T-cell (primary cell): Measurements from ENCODE around the gene FOXP1. TPM values are rescaled to one million over a fixed set of nuclear protein-coding genes. Genes with fewer than 3 reads are reported as not detected.
"Not testable (repeated sequence)": the region's sequence is repeated elsewhere in the genome, so short reads cannot be mapped to it uniquely, and the experiment has no call there.

Source experiments
- ATAC-seq, 4 experiments: fragments of 200-7000 bp in 3 of 4; fragments of 150-1000 bp in 1 of 4; cut with Tn5 transposase; replicated peaks in 1 of 4; 1 replicate in 3 of 4; 2 replicates in 1 of 4; pipeline ENCODE4 v1.10.0; 2021; ENCODE audit warnings: moderate library complexity in 3 of 4, mild to moderate bottlenecking in 2 of 4, moderate number of reproducible peaks in 1 of 4
- CTCF ChIA-PET, 2 donors: fragments of 300-600 bp; sonication (Branson Sonifier 250); formaldehyde crosslinking; loops; one replicate each; lab custom pipeline; 2022; ENCODE audit warnings: antibody characterized with exemption in 2 of 2; lab: Charles Lee
- POLR2A ChIA-PET, 2 donors: fragments of 300-600 bp; sonication (Branson Sonifier 250); formaldehyde crosslinking; loops; one replicate each; lab custom pipeline; 2022; ENCODE audit warnings: antibody characterized with exemption in 2 of 2; lab: Charles Lee
- DNase-seq, 35 experiments: peaks; one replicate each; pipeline versions ENCODE4 v3.0.0 to v3.0.0-alpha.2; 2013 to 2023
- H3K27ac ChIP-seq: one replicate; pipeline ENCODE4 v1.5.1; 2013; ENCODE audit warnings: low read length
- H3K27me3 ChIP-seq, 2 experiments: replicated peaks in 1 of 2; 1 replicate in 1 of 2; 2 replicates in 1 of 2; pipeline versions ENCODE4 v1.6.1 to v1.7.0; 2013; ENCODE audit warnings: low read length in 1 of 2, mixed read lengths in 1 of 2; ENCODE audit not compliant: control insufficient read depth in 2 of 2, insufficient read depth in 2 of 2; ENCODE audit errors: extremely low read depth in 1 of 2
- H3K36me3 ChIP-seq, 2 donors: 1 replicate in 1 of 2; 2 replicates in 1 of 2; pipeline versions ENCODE4 v1.6.1 to v1.7.0; 2013; ENCODE audit warnings: low read length in 1 of 2; ENCODE audit not compliant: control insufficient read depth in 2 of 2, insufficient read depth in 1 of 2; ENCODE audit errors: extremely low read depth in 1 of 2
- H3K4me1 ChIP-seq, 2 experiments: 1 replicate in 1 of 2; 2 replicates in 1 of 2; pipeline versions ENCODE4 v1.6.1 to v1.7.0; 2013; ENCODE audit warnings: low read length in 2 of 2, mixed read lengths in 1 of 2; ENCODE audit not compliant: insufficient read depth in 2 of 2, control insufficient read depth in 1 of 2; ENCODE audit errors: extremely low read depth in 1 of 2
- H3K4me3 ChIP-seq, 2 donors: 1 replicate in 1 of 2; 2 replicates in 1 of 2; pipeline versions ENCODE4 v1.5.1 to v1.7.0; 2013; ENCODE audit warnings: mild to moderate bottlenecking in 2 of 2, low read length in 1 of 2, moderate library complexity in 1 of 2; ENCODE audit not compliant: control insufficient read depth in 1 of 2; ENCODE audit errors: extremely low read depth in 1 of 2
- H3K9me3 ChIP-seq: 2 replicates; pipeline ENCODE4 v1.7.0; 2013
- H3K27ac Mint-ChIP-seq, 2 donors: one replicate each; pipeline ENCODE4 v1.8.0; 2020 to 2021; ENCODE audit warnings: mild to moderate bottlenecking in 2 of 2, mixed read lengths in 2 of 2
- H3K27me3 Mint-ChIP-seq, 2 donors: one replicate each; pipeline ENCODE4 v1.8.0; 2021 to 2022; ENCODE audit warnings: mixed read lengths in 2 of 2
- H3K36me3 Mint-ChIP-seq: one replicate; pipeline ENCODE4 v1.8.0; 2021; ENCODE audit warnings: mixed read lengths
- H3K4me1 Mint-ChIP-seq, 3 donors: one replicate each; pipeline ENCODE4 v1.8.0; 2020 to 2022; ENCODE audit warnings: mixed read lengths in 3 of 3, mild to moderate bottlenecking in 1 of 3
- H3K4me3 Mint-ChIP-seq, 3 donors: one replicate each; pipeline ENCODE4 v1.8.0; 2020 to 2022; ENCODE audit warnings: mild to moderate bottlenecking in 3 of 3, mixed read lengths in 3 of 3, moderate library complexity in 3 of 3
- H3K9me3 Mint-ChIP-seq, 3 donors: one replicate each; pipeline ENCODE4 v1.8.0; 2020 to 2022; ENCODE audit warnings: mixed read lengths in 3 of 3
- WGBS: methylation state at CpG from one replicate; pipeline ENCODE4 v1.1.5; 2013; ENCODE audit warnings: missing lambda C conversion rate; ENCODE audit not compliant: insufficient coverage; 5-methylcytosine and 5-hydroxymethylcytosine counted together
- total RNA-seq, 35 experiments: library from RNA in 6 of 35; stranded (reverse) in 6 of 35; fragments of 120-200 nt in 1 of 35; gene quantifications; one replicate each; pipeline versions ENCODE4 v1.2.1 to v1.2.4 and lab custom pipeline; 2013 to 2026

The FOXP1 gene
- total RNA-seq, 5 donors from 2014 or later (not counting 1 experiment from before 2014, with no cell fraction given) = 258 to 586 (median 290) TPM

DNA sequence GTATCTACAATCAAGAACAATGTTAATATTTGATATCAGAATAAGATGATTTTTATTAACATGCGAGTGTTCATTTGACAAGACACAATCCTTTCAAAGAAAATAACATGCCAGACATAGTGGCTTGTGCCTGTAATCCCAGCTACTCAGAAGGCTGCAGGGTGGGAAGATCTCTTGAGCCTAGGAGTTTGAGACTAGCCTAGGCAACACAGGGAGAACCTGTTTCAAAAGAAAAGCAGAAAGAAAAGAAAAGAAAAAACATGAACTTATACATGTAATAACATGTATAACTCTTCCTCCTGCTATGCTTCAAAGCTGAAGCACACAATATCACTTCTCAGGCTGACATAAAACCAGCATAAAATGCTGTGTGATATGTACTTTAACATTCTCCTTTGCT is 253.7 kb downstream of the FOXP1 start:
- Mint-ChIP-seq H3K9me3 (peaks cover 0 to 5% (median 3%) of the 10 kb centered on the region in 3 donors), H3K4me1 (peaks cover 23 to 54% (median 38%) of the 10 kb centered on the region in 3 donors), H3K36me3 (peaks cover 68% of the 10 kb centered on the region), H3K27me3 (no peaks in the 10 kb centered on the region), H3K27ac (no peak overlapping the region), H3K4me3 (no peak overlapping the region)
- H3K27me3 ChIP-seq = no peaks in the 10 kb centered on the region
- ATAC-seq (no peak), DNase-seq (no peak)
- H3K4me3 ChIP-seq = no peak overlapping the region
- CTCF ChIA-PET = no interaction called here
- no CpG with 5 or more reads among the region's 1 CpG for WGBS
- no peaks in the 10 kb centered on the region for H3K9me3 ChIP-seq
- H3K36me3 ChIP-seq = peaks cover 0 to 18% of the 10 kb centered on the region in 2 donors
- H3K27ac ChIP-seq = no peak overlapping the region
- H3K4me1 ChIP-seq = no peaks in the 10 kb centered on the region
- POLR2A ChIA-PET = interaction anchor here in 1 of 2 donors (0.6 kb wide), 1 partner anchor 17 kb away, joined by 7 read pairs; no protein-coding TSS in a partner anchor

DNA sequence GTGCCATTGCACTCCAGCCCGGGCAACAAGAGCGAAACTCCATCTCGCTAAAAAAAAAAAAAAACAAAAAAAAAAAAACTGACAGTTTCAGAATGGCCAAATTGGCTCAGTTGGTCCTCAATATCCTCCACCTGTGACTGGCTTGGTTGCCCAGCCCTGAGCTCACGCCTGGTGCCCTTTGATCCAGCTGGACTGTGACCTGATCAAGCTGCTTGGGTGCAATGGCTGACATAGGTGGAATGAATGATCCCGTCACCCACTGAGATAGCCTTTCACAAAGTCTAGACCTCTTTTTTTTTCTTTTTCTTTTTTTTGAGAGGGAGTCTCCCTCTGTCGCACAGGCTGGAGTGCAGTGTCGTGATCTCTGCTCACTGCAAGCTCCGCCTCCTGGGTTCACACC is 254.6 kb downstream of the FOXP1 start:
- CTCF ChIA-PET = interaction anchor here in 1 of 2 donors (0.6 kb wide), 1 partner anchor 25 kb away, joined by 3 read pairs; no protein-coding TSS in a partner anchor
- peaks cover 62% of the 10 kb centered on the region for H3K36me3 Mint-ChIP-seq

DNA sequence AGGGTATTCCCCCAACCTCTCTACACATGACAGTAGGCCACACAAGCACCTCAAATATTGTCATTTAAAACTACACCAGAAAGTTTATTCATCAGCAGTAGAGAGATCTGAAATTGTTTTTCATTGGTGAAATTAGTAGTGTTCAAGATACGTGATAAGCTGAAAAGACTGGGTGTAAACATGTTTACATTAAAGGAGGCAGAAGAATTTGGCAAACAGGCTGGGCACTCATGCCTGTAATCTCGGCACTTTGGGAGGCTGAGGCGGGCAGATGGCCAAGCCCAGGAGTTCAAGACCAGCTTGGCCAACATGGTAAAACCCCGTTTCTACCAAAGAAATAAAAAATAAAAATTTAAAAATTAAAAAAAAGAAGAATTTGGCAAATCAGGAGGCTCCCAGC is 255.6 kb downstream of the FOXP1 start:
- peaks cover 22 to 43% (median 29%) of the 10 kb centered on the region in 3 donors for H3K4me1 Mint-ChIP-seq
- Histone ChIP-seq H3K27ac (no peak overlapping the region), H3K36me3 (peaks cover 0 to 12% of the 10 kb centered on the region in 2 donors), H3K4me3 (no peak overlapping the region), H3K4me1 (no peaks in the 10 kb centered on the region), H3K27me3 (no peaks in the 10 kb centered on the region), H3K9me3 (no peaks in the 10 kb centered on the region)
- ChIA-PET CTCF (no interaction called here), POLR2A (interaction anchor here in 1 of 2 donors (0.7 kb wide), 1 partner anchor 54 kb away, joined by 6 read pairs; no protein-coding TSS in a partner anchor)
- no peak overlapping the region for H3K4me3 Mint-ChIP-seq
- H3K27ac Mint-ChIP-seq = no peak overlapping the region
- ATAC-seq (no peak), DNase-seq (no peak)
- peaks cover 58% of the 10 kb centered on the region for H3K36me3 Mint-ChIP-seq
- H3K27me3 Mint-ChIP-seq = no peaks in the 10 kb centered on the region
- H3K9me3 Mint-ChIP-seq = peaks cover 0 to 5% (median 3%) of the 10 kb centered on the region in 3 donors
- WGBS = 92% methylated on average over 2 of the region's 4 CpGs

More for the DNA sequence above, 254.6 kb downstream of the FOXP1 start:
- DNase-seq (no peak), ATAC-seq (no peak)
- Mint-ChIP-seq H3K9me3 (peaks cover 0 to 5% (median 3%) of the 10 kb centered on the region in 3 donors), H3K27me3 (no peaks in the 10 kb centered on the region), H3K4me1 (peaks cover 21 to 51% (median 35%) of the 10 kb centered on the region in 3 donors), H3K27ac (no peak overlapping the region), H3K4me3 (no peak overlapping the region)
- Histone ChIP-seq H3K4me3 (no peak overlapping the region), H3K27ac (no peak overlapping the region), H3K27me3 (no peaks in the 10 kb centered on the region), H3K36me3 (peaks cover 0 to 16% of the 10 kb centered on the region in 2 donors), H3K9me3 (no peaks in the 10 kb centered on the region), H3K4me1 (no peaks in the 10 kb centered on the region)
- 100% methylated on average over 3 of the region's 8 CpGs for WGBS
- POLR2A ChIA-PET = interaction anchor here in 1 of 2 donors (0.6 kb wide), 1 partner anchor 12 kb away, joined by 3 read pairs; no protein-coding TSS in a partner anchor

DNA sequence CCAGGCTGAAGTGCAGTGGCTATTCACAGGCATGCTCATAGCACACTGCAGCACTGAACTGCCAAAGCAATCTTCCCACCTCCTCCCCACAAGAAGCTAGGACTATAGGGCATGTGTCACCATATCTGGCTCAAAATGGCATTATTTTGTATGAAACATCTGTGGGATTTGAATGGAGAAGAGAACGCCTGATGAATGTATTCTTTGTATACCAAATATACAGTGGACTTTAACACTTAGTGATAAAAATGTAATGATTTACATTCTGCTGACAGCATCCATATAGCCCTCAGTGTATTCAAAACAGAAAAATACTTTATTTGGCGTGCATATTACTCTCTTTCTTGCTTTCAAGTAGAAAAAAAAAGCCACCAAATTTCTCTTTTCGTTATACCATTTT is 257.8 kb downstream of the FOXP1 start:
- peaks cover 0 to 5% of the 10 kb centered on the region in 2 donors for H3K36me3 ChIP-seq
- CTCF ChIA-PET = no interaction called here
- no CpG with 5 or more reads among the region's 3 CpGs for WGBS
- POLR2A ChIA-PET = interaction anchor here in 1 of 2 donors (0.5 to 0.7 kb wide), 2 partner anchors 28 to 1497 kb away, joined by 3 to 4 read pairs; no protein-coding TSS in a partner anchor
- Mint-ChIP-seq H3K9me3 (peaks cover 0 to 5% (median 3%) of the 10 kb centered on the region in 3 donors), H3K27me3 (no peaks in the 10 kb centered on the region), H3K4me1 (peaks cover 24 to 46% (median 27%) of the 10 kb centered on the region in 3 donors), H3K4me3 (no peak overlapping the region), H3K36me3 (peaks cover 52% of the 10 kb centered on the region), H3K27ac (no peak overlapping the region)
- no peak for ATAC-seq
- no peaks in the 10 kb centered on the region for H3K4me1 ChIP-seq
- DNase-seq = no peak
- no peak overlapping the region for H3K4me3 ChIP-seq
- H3K27ac ChIP-seq = no peak overlapping the region
- H3K9me3 ChIP-seq = no peaks in the 10 kb centered on the region
- H3K27me3 ChIP-seq = no peaks in the 10 kb centered on the region

DNA sequence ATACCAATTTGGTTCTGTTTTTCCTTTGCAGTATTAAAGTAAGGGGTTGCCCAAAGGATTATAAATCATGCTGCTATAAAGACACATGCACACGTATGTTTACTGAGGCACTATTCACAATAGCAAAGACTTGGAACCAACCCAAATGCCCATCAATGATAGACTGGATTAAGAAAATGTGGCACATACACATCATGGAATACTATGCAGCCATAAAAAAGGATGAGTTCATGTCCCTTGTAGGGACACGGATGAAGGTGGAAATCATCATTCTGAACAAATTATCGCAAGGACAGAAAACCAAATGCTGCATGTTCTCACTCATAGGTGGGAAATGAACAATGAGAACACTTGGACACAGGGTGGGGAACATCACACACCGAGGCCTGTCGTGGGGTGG is 259.3 kb downstream of the FOXP1 start:
- H3K27ac Mint-ChIP-seq, H3K4me3 Mint-ChIP-seq, H3K4me1 ChIP-seq, H3K36me3 ChIP-seq, POLR2A ChIA-PET, H3K9me3 Mint-ChIP-seq, DNase-seq, H3K27ac ChIP-seq, H3K27me3 Mint-ChIP-seq, H3K9me3 ChIP-seq, ATAC-seq, H3K27me3 ChIP-seq, H3K4me3 ChIP-seq: not testable (repeated sequence)
- peaks cover 37% of the 10 kb centered on the region for H3K36me3 Mint-ChIP-seq
- H3K4me1 Mint-ChIP-seq = peaks cover 21 to 31% (median 22%) of the 10 kb centered on the region in 3 donors
- WGBS = no CpG with 5 or more reads among the region's 5 CpGs
- CTCF ChIA-PET = interaction anchor here in 1 of 2 donors (0.7 kb wide), 1 partner anchor 141 kb away, joined by 3 read pairs; no protein-coding TSS in a partner anchor

DNA sequence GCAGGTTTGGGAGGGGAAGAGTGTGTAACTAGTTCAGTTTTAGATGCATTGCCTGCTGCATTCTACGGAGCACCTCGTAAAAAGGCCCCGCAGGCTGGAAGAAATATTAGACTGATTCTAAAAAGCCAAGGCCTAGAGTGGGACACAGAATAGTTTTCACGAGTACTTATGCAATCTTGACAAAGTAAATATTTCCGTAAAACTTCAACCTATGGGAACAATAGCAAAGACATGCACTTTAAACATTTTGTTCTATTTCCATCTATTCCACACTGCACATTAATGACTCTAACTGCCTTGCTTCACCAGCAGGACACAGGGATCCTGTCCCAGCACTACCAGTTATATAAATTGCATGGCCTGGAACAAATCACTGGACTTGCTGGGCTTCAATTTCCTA is 260.0 kb downstream of the FOXP1 start:
- Mint-ChIP-seq H3K36me3 (peaks cover 37% of the 10 kb centered on the region), H3K4me3 (no peak overlapping the region), H3K9me3 (no peaks in the 10 kb centered on the region), H3K4me1 (peaks cover 21 to 35% (median 22%) of the 10 kb centered on the region in 3 donors), H3K27ac (no peak overlapping the region), H3K27me3 (no peaks in the 10 kb centered on the region)
- Histone ChIP-seq H3K36me3 (peaks cover 0 to 5% of the 10 kb centered on the region in 2 donors), H3K27me3 (no peaks in the 10 kb centered on the region), H3K4me1 (peaks cover 0 to 2% of the 10 kb centered on the region in 2 experiments), H3K27ac (no peak overlapping the region), H3K4me3 (no peak overlapping the region), H3K9me3 (no peaks in the 10 kb centered on the region)
- ATAC-seq (no peak), DNase-seq (no peak)
- ChIA-PET POLR2A (no interaction called here), CTCF (no interaction called here)
- 97% methylated on average over 5 of the region's 5 CpGs for WGBS
